Liver (tissue), 9 donors: Measurements from ENCODE around the gene SEBOX. TPM values are rescaled to one million over a fixed set of nuclear protein-coding genes. Genes with fewer than 3 reads are reported as not detected.

Source experiments
- DNase-seq: peaks from one replicate; pipeline ENCODE4 v3.0.0-alpha.2; 2017; ENCODE audit warnings: low spot score
- H3K27ac ChIP-seq, 2 donors: one replicate each; pipeline ENCODE4 v1.7.0; 2013; ENCODE audit warnings: inconsistent platforms in 2 of 2, low read length in 2 of 2, control low read depth in 1 of 2, low read depth in 1 of 2, mild to moderate bottlenecking in 1 of 2
- H3K27me3 ChIP-seq, 4 donors: one replicate each; pipeline versions ENCODE4 v1.6.1 to v1.7.0; 2013; ENCODE audit warnings: low read length in 3 of 4, inconsistent platforms in 1 of 4, mild to moderate bottlenecking in 1 of 4, moderate library complexity in 1 of 4; ENCODE audit not compliant: control insufficient read depth in 4 of 4, insufficient read depth in 4 of 4
- H3K36me3 ChIP-seq, 4 donors: one replicate each; pipeline versions ENCODE4 v1.6.1 to v1.7.0; 2013; ENCODE audit warnings: low read length in 3 of 4, mild to moderate bottlenecking in 3 of 4, low read depth in 1 of 4, moderate library complexity in 1 of 4; ENCODE audit not compliant: control insufficient read depth in 4 of 4, insufficient read depth in 3 of 4
- H3K4me1 ChIP-seq, 4 donors: one replicate each; pipeline versions ENCODE4 v1.6.1 to v1.7.0; 2013; ENCODE audit warnings: low read length in 3 of 4, mild to moderate bottlenecking in 3 of 4, moderate library complexity in 1 of 4; ENCODE audit not compliant: control insufficient read depth in 4 of 4, insufficient read depth in 4 of 4
- H3K4me3 ChIP-seq, 3 donors: one replicate each; pipeline versions ENCODE4 v1.6.1 to v1.7.0; 2013; ENCODE audit warnings: low read length in 3 of 3, control low read depth in 1 of 3, low read depth in 1 of 3, mild to moderate bottlenecking in 1 of 3
- H3K9ac ChIP-seq, 2 donors: one replicate each; pipeline ENCODE4 v1.7.0; 2013; ENCODE audit warnings: low read length in 2 of 2, mild to moderate bottlenecking in 2 of 2, moderate library complexity in 2 of 2, control low read depth in 1 of 2, low read depth in 1 of 2
- H3K9me3 ChIP-seq, 4 donors: one replicate each; pipeline versions ENCODE4 v1.6.1 to v1.7.0; 2013; ENCODE audit warnings: low read length in 3 of 4; ENCODE audit not compliant: control insufficient read depth in 4 of 4
- EGR1 ChIP-seq, 2 donors: IDR thresholded peaks; 2 replicates each; pipeline ENCODE4 v1.6.1; 2016 to 2018; ENCODE audit warnings: antibody characterized with exemption in 2 of 2, low read depth in 2 of 2
- FOXA2 ChIP-seq: IDR thresholded peaks from 2 replicates; pipeline ENCODE4 v1.6.1; 2016; ENCODE audit warnings: antibody characterized with exemption
- GABPA ChIP-seq, 2 donors: IDR thresholded peaks in 1 of 2; conservative IDR thresholded peaks in 1 of 2; 2 replicates each; pipeline ENCODE4 v1.6.1; 2016; ENCODE audit warnings: antibody characterized with exemption in 2 of 2, mild to moderate bottlenecking in 1 of 2, moderate library complexity in 1 of 2
- HNF4A ChIP-seq, 2 donors: conservative IDR thresholded peaks; 2 replicates each; pipeline ENCODE4 v1.6.1; 2016; ENCODE audit warnings: antibody characterized with exemption in 2 of 2, mild to moderate bottlenecking in 2 of 2
- HNF4G ChIP-seq: IDR thresholded peaks from 2 replicates; pipeline ENCODE4 v1.6.1; 2016; ENCODE audit warnings: antibody characterized with exemption
- JUND ChIP-seq, 2 donors: IDR thresholded peaks; 2 replicates each; pipeline ENCODE4 v1.6.1; 2016; ENCODE audit warnings: antibody characterized with exemption in 2 of 2
- NR2F2 ChIP-seq: IDR thresholded peaks from 2 replicates; pipeline ENCODE4 v1.6.1; 2016; ENCODE audit warnings: antibody characterized with exemption
- RAD21 ChIP-seq, 2 donors: IDR thresholded peaks; 2 replicates each; pipeline ENCODE4 v1.6.1; 2016; ENCODE audit warnings: antibody characterized with exemption in 2 of 2, mild to moderate bottlenecking in 2 of 2
- RXRA ChIP-seq, 2 donors: IDR thresholded peaks; 2 replicates each; pipeline ENCODE4 v1.6.1; 2017 to 2018; ENCODE audit warnings: antibody characterized with exemption in 2 of 2, mild to moderate bottlenecking in 1 of 2
- TAF1 ChIP-seq: conservative IDR thresholded peaks from 2 replicates; pipeline ENCODE4 v1.6.1; 2016; ENCODE audit warnings: antibody characterized with exemption, mild to moderate bottlenecking
- YY1 ChIP-seq: IDR thresholded peaks from 2 replicates; pipeline ENCODE4 v1.6.1; 2016; ENCODE audit warnings: antibody characterized with exemption, mild to moderate bottlenecking
- WGBS: extraction: QIAGEN DNeasy Blood & Tissue Kit; methylation state at CpG from one replicate; pipeline ENCODE4 v1.1.7; 2013; 5-methylcytosine and 5-hydroxymethylcytosine counted together
- polyA plus RNA-seq, 2 donors: library from polyadenylated mRNA; stranded (reverse) in 1 of 2; unstranded in 1 of 2; fragments of 200-250 nt in 1 of 2; fragments of >200 nt in 1 of 2; fragmentation: Nextera tagmentation in 1 of 2; extraction: Ambion mirVana in 1 of 2; gene quantifications; one replicate each; pipeline versions ENCODE4 v1.2.1 to v1.2.3, GENCODE V29; 2013 to 2015
- total RNA-seq, 2 donors: library from RNA; depleted of rRNA; stranded (reverse); fragments of >200 nt; gene quantifications; one replicate each; pipeline ENCODE4 v1.2.3, GENCODE V29; 2014
- TF ChIP-seq, protein P1 (sequence below): IDR thresholded peaks from 2 replicates; pipeline ENCODE4 v1.6.1; 2016; ENCODE audit warnings: antibody characterized with exemption
- TF ChIP-seq, protein P2 (sequence below): IDR thresholded peaks from 2 replicates; pipeline ENCODE4 v1.6.1; 2016; ENCODE audit warnings: antibody characterized with exemption, mild to moderate bottlenecking
- TF ChIP-seq, protein P3 (sequence below): fragments of 150-350 bp; IDR thresholded peaks from 2 replicates; pipeline ENCODE4 v1.5.1; 2017; ENCODE audit warnings: improper control_type of control experiment, low read depth, low read length; ENCODE audit not compliant: missing input control
- TF ChIP-seq, protein P4 (sequence below): IDR thresholded peaks from 2 replicates; pipeline ENCODE4 v1.6.1; 2016; ENCODE audit warnings: antibody characterized with exemption
- TF ChIP-seq, protein P5 (sequence below): IDR thresholded peaks from 2 replicates; pipeline ENCODE4 v1.6.1; 2016; ENCODE audit warnings: antibody characterized with exemption
- donor health status: healthy.
- donor health status: healthy.
- donor health status: healthy.
- donor health status: healthy.
- donor health status: healthy.

The SEBOX gene
- total and polyA plus RNA-seq, 4 donors, result 0.19 to 0.59 TPM; not detected in 2

DNA sequence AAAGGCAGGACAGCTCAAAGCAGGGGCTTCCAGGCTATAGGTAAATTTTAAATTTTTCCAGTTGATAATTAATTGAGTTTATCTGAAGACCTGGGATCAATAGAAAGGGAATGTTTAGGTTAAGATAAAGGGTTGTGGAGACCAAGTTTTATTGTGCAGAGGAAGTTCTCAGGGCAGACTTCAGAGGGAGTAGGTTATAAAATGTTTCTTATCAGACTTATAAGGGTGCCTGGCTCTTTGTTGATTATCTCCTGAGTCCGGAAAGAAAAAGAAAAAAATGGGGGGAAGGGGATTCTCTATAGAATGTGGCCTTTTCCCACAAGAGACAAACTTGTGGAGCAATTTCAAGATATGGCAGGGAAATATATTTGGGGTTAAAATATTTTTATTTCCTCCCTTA lies 25.1 kb upstream of the SEBOX start:
- Histone ChIP-seq H3K4me3 (no peak overlapping the region), H3K4me1 (no peaks in the 10 kb centered on the region), H3K36me3 (peaks cover 2 to 19% (median 5%) of the 10 kb centered on the region in 4 donors), H3K27ac (no peak overlapping the region), H3K27me3 (no peaks in the 10 kb centered on the region), H3K9me3 (no peaks in the 10 kb centered on the region), H3K9ac (no peak overlapping the region)
- no peak for DNase-seq
- no peak for TF ChIP-seq YY1
- no peak for TF ChIP-seq GABPA (IDR thresholded peaks at IDR 0.05 in 1 of 2, conservative IDR thresholded peaks at IDR 0.05 in 1 of 2)
- no peak for TF ChIP-seq JUND (IDR thresholded peaks at IDR 0.05)
- TF ChIP-seq TAF1, result no peak
- TF ChIP-seq, protein P1, sequence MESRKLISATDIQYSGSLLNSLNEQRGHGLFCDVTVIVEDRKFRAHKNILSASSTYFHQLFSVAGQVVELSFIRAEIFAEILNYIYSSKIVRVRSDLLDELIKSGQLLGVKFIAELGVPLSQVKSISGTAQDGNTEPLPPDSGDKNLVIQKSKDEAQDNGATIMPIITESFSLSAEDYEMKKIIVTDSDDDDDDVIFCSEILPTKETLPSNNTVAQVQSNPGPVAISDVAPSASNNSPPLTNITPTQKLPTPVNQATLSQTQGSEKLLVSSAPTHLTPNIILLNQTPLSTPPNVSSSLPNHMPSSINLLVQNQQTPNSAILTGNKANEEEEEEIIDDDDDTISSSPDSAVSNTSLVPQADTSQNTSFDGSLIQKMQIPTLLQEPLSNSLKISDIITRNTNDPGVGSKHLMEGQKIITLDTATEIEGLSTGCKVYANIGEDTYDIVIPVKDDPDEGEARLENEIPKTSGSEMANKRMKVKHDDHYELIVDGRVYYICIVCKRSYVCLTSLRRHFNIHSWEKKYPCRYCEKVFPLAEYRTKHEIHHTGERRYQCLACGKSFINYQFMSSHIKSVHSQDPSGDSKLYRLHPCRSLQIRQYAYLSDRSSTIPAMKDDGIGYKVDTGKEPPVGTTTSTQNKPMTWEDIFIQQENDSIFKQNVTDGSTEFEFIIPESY, result no peak
- TF ChIP-seq, protein P2, sequence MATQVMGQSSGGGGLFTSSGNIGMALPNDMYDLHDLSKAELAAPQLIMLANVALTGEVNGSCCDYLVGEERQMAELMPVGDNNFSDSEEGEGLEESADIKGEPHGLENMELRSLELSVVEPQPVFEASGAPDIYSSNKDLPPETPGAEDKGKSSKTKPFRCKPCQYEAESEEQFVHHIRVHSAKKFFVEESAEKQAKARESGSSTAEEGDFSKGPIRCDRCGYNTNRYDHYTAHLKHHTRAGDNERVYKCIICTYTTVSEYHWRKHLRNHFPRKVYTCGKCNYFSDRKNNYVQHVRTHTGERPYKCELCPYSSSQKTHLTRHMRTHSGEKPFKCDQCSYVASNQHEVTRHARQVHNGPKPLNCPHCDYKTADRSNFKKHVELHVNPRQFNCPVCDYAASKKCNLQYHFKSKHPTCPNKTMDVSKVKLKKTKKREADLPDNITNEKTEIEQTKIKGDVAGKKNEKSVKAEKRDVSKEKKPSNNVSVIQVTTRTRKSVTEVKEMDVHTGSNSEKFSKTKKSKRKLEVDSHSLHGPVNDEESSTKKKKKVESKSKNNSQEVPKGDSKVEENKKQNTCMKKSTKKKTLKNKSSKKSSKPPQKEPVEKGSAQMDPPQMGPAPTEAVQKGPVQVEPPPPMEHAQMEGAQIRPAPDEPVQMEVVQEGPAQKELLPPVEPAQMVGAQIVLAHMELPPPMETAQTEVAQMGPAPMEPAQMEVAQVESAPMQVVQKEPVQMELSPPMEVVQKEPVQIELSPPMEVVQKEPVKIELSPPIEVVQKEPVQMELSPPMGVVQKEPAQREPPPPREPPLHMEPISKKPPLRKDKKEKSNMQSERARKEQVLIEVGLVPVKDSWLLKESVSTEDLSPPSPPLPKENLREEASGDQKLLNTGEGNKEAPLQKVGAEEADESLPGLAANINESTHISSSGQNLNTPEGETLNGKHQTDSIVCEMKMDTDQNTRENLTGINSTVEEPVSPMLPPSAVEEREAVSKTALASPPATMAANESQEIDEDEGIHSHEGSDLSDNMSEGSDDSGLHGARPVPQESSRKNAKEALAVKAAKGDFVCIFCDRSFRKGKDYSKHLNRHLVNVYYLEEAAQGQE, result no peak
- TF ChIP-seq RAD21 (IDR thresholded peaks at IDR 0.05), result no peak
- no peak for TF ChIP-seq EGR1 (IDR thresholded peaks at IDR 0.05; ENCODE audit: low read depth in 2 of 2)
- TF ChIP-seq, protein P3, sequence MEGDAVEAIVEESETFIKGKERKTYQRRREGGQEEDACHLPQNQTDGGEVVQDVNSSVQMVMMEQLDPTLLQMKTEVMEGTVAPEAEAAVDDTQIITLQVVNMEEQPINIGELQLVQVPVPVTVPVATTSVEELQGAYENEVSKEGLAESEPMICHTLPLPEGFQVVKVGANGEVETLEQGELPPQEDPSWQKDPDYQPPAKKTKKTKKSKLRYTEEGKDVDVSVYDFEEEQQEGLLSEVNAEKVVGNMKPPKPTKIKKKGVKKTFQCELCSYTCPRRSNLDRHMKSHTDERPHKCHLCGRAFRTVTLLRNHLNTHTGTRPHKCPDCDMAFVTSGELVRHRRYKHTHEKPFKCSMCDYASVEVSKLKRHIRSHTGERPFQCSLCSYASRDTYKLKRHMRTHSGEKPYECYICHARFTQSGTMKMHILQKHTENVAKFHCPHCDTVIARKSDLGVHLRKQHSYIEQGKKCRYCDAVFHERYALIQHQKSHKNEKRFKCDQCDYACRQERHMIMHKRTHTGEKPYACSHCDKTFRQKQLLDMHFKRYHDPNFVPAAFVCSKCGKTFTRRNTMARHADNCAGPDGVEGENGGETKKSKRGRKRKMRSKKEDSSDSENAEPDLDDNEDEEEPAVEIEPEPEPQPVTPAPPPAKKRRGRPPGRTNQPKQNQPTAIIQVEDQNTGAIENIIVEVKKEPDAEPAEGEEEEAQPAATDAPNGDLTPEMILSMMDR, result no peak
- no peak for TF ChIP-seq FOXA2
- TF ChIP-seq RXRA (IDR thresholded peaks at IDR 0.05), result no peak
- TF ChIP-seq, protein P4, sequence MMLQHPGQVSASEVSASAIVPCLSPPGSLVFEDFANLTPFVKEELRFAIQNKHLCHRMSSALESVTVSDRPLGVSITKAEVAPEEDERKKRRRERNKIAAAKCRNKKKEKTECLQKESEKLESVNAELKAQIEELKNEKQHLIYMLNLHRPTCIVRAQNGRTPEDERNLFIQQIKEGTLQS, result no peak
- TF ChIP-seq HNF4G, result no peak
- TF ChIP-seq, protein P5, sequence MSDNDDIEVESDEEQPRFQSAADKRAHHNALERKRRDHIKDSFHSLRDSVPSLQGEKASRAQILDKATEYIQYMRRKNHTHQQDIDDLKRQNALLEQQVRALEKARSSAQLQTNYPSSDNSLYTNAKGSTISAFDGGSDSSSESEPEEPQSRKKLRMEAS, result no peak
- no peak for TF ChIP-seq HNF4A (conservative IDR thresholded peaks at IDR 0.05)
- 81% methylated on average over 1 of the region's 1 CpG for WGBS

DNA sequence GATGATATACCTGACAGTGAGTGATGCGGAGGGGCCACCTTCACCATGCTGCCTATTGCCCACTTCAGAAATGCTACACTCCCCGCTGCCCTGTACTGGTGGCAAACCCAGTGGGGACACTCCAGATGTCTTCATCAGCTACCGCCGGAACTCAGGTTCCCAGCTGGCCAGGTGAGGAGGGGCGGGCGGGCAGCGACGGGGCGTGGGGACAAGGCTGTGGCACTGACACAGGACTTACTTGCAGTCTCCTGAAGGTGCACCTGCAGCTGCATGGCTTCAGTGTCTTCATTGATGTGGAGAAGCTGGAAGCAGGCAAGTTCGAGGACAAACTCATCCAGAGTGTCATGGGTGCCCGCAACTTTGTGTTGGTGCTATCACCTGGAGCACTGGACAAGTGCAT lies 23.1 kb upstream of the SEBOX start:
- H3K4me3 ChIP-seq, result no peak overlapping the region
- TF ChIP-seq RXRA (IDR thresholded peaks at IDR 0.05) (no peak), YY1 (no peak), JUND (IDR thresholded peaks at IDR 0.05) (no peak), NR2F2 (no peak)
- TF ChIP-seq, protein P5, result no peak
- peaks cover 0 to 3% (median 1%) of the 10 kb centered on the region in 4 donors for H3K4me1 ChIP-seq
- no peak overlapping the region for H3K27ac ChIP-seq
- 98% methylated on average over 11 of the region's 11 CpGs for WGBS
- H3K9ac ChIP-seq, result no peak overlapping the region
- H3K36me3 ChIP-seq, result peaks cover 0 to 19% (median 5%) of the 10 kb centered on the region in 4 donors
- no peaks in the 10 kb centered on the region for H3K9me3 ChIP-seq
- DNase-seq, result no peak
- no peaks in the 10 kb centered on the region for H3K27me3 ChIP-seq
